Lung (tissue), 12 donors: ENCODE measurements around the gene PHGDH. TPM values are rescaled to one million over a fixed set of nuclear protein-coding genes. Genes with fewer than 3 reads are reported as not detected.
A peak's percentile ranks its signal among the peaks of the same experiment; 100 is the strongest.
"Not testable (repeated sequence)": the region's sequence is repeated elsewhere in the genome, so short reads cannot be mapped to it uniquely, and the experiment has no call there.

Source experiments
- ATAC-seq: fragments of 200-7000 bp; cut with Tn5 transposase; one replicate; pipeline ENCODE4 v1.9.1; 2020; ENCODE audit warnings: moderate number of reproducible peaks; ENCODE audit not compliant: insufficient read depth, low FRiP score
- DNase-seq, 3 donors: peaks; one replicate each; pipeline ENCODE4 v3.0.0-alpha.2; 2013 to 2017
- H3K27ac ChIP-seq, 2 donors: one replicate each; pipeline ENCODE4 v1.5.1; 2013; ENCODE audit warnings: mild to moderate bottlenecking in 2 of 2, moderate library complexity in 2 of 2, control low read depth in 1 of 2, inconsistent platforms in 1 of 2, low read depth in 1 of 2, low read length in 1 of 2
- H3K27me3 ChIP-seq, 3 donors: one replicate each; pipeline ENCODE4 v1.5.1; 2013; ENCODE audit warnings: low read length in 2 of 3; ENCODE audit not compliant: control insufficient read depth in 3 of 3, insufficient read depth in 3 of 3
- H3K36me3 ChIP-seq, 4 donors: one replicate each; pipeline ENCODE4 v1.5.1; 2013; ENCODE audit warnings: low read length in 4 of 4, mild to moderate bottlenecking in 1 of 4, moderate library complexity in 1 of 4; ENCODE audit not compliant: control insufficient read depth in 4 of 4, insufficient read depth in 4 of 4
- H3K4me1 ChIP-seq, 5 donors: one replicate each; pipeline ENCODE4 v1.5.1; 2013; ENCODE audit warnings: low read length in 5 of 5, mild to moderate bottlenecking in 2 of 5, moderate library complexity in 1 of 5; ENCODE audit not compliant: control insufficient read depth in 5 of 5, insufficient read depth in 5 of 5
- H3K4me3 ChIP-seq: one replicate; pipeline ENCODE4 v1.5.1; 2013; ENCODE audit warnings: mild to moderate bottlenecking, control low read depth, moderate library complexity
- H3K9ac ChIP-seq, 2 donors: one replicate each; pipeline ENCODE4 v1.5.1; 2013; ENCODE audit warnings: low read length in 2 of 2, control low read depth in 1 of 2; ENCODE audit not compliant: insufficient read depth in 1 of 2
- H3K9me3 ChIP-seq, 4 donors: one replicate each; pipeline ENCODE4 v1.5.1; 2013; ENCODE audit warnings: low read length in 3 of 4, mild to moderate bottlenecking in 1 of 4, moderate library complexity in 1 of 4; ENCODE audit not compliant: control insufficient read depth in 4 of 4, insufficient read depth in 3 of 4
- CTCF ChIP-seq: IDR thresholded peaks from 2 replicates; pipeline ENCODE4 v1.5.1; 2012; ENCODE audit warnings: mild to moderate bottlenecking; ENCODE audit errors: control extremely low read depth, extremely low read depth
- WGBS, 2 donors: extraction: QIAGEN DNeasy Blood & Tissue Kit; methylation state at CpG; one replicate each; pipeline ENCODE4 v1.1.7; 2013; 5-methylcytosine and 5-hydroxymethylcytosine counted together
- polyA plus RNA-seq, 2 donors: library from polyadenylated mRNA; stranded (reverse); fragments of 200-250 nt; gene quantifications; one replicate each; pipeline ENCODE4 v1.2.1, GENCODE V29; 2013
- total RNA-seq, 2 donors: library from RNA; depleted of rRNA in 1 of 2; stranded (reverse); fragments of >200 nt in 1 of 2; gene quantifications; one replicate each; pipeline ENCODE4 v1.2.1, GENCODE V29; 2014 to 2021
- donor health status: control.
- donor health status: control.
- donor health status: Bipolar disorder and iron deficiency.
- donor health status: healthy.
- donor health status: DM: yes; HTN: yes; CAD: no.

PHGDH gene
- total and polyA plus RNA-seq, 4 donors: 28.8 to 133 (median 34.2) TPM

- H3K27ac ChIP-seq: no peak overlapping the region
- whole genome bisulfite sequencing, 2 donors: 31 to 41% methylated on average over 3 of the region's 3 CpGs
- H3K4me3 ChIP-seq: no peak overlapping the region
- no peaks in the 10 kb centered on the region for H3K27me3 ChIP-seq
- H3K36me3 ChIP-seq: no peaks in the 10 kb centered on the region
- DNase-seq: peak; percentile 70 to 90 (median 88)
- peaks cover 2 to 57% (median 25%) of the 10 kb centered on the region in 5 donors for H3K4me1 ChIP-seq
- TF ChIP-seq CTCF: no peak
- no peaks in the 10 kb centered on the region for H3K9me3 ChIP-seq
- peak; percentile 20 for ATAC-seq
- H3K9ac ChIP-seq: no peak overlapping the region
Measured at GRCh38 chr1:119784191-119784781, 72.6 kb downstream of the PHGDH start.

GRCh38 chr1:119786046-119786445 is 74.3 kb downstream of the PHGDH start:
- not testable (repeated sequence) for H3K4me3 ChIP-seq, H3K27me3 ChIP-seq, H3K9me3 ChIP-seq, H3K27ac ChIP-seq, H3K36me3 ChIP-seq, DNase-seq, ATAC-seq, H3K9ac ChIP-seq
- H3K4me1 ChIP-seq: peaks cover 0 to 40% (median 15%) of the 10 kb centered on the region in 5 donors
- 56 to 64% methylated on average over 7 of the region's 7 CpGs for WGBS, 2 donors

- not testable (repeated sequence) for H3K4me3 ChIP-seq, H3K9me3 ChIP-seq, H3K36me3 ChIP-seq, ATAC-seq, DNase-seq, H3K27me3 ChIP-seq, H3K27ac ChIP-seq, H3K9ac ChIP-seq
- WGBS, 2 donors: 68 to 77% methylated on average over 4 of the region's 4 CpGs
- peaks cover 0 to 39% (median 15%) of the 10 kb centered on the region in 5 donors for H3K4me1 ChIP-seq
Measured at GRCh38 chr1:119786473-119787050, 74.8 kb downstream of the PHGDH start.

- no peak overlapping the region for H3K4me3 ChIP-seq
- no peak overlapping the region for H3K27ac ChIP-seq
- peak; percentile 29 to 63 (median 46) for DNase-seq
- WGBS, 2 donors: 16 to 25% methylated on average over 2 of the region's 2 CpGs
- peaks cover 0 to 37% (median 16%) of the 10 kb centered on the region in 5 donors for H3K4me1 ChIP-seq
- H3K9me3 ChIP-seq: no peaks in the 10 kb centered on the region
- no peak overlapping the region for H3K9ac ChIP-seq
- H3K36me3 ChIP-seq: no peaks in the 10 kb centered on the region
- H3K27me3 ChIP-seq: no peaks in the 10 kb centered on the region
- ATAC-seq: no peak
- no peak for TF ChIP-seq CTCF
Measured at GRCh38 chr1:119787776-119788175, 76.0 kb downstream of the PHGDH start.
